ENCODE results near the gene MRPL2.

MRPL2 gene

GRCh38 chr6:43091020-43091419 lies 31.8 kb upstream of the MRPL2 start:
- Histone ChIP-seq H3K27ac (no peak overlapping the region), H3K4me3 (no peak overlapping the region)
- TF ChIP-seq CTCF (IDR thresholded peaks at IDR 0.05), result no peak
- DNase-seq (ENCODE audit: low spot score), result no peak

GRCh38 chr6:43090559-43090956 lies 31.3 kb upstream of the MRPL2 start:
- Histone ChIP-seq H3K27ac (no peak overlapping the region), H3K4me3 (no peak overlapping the region)
- TF ChIP-seq CTCF (IDR thresholded peaks at IDR 0.05), result no peak
- no peak for DNase-seq (ENCODE audit: low spot score)

GRCh38 chr6:43089874-43090558 lies 30.8 kb upstream of the MRPL2 start:
- Histone ChIP-seq H3K27ac (no peak overlapping the region), H3K4me3 (no peak overlapping the region)
- DNase-seq (ENCODE audit: low spot score), result no peak
- TF ChIP-seq CTCF (IDR thresholded peaks at IDR 0.05), result no peak

GRCh38 chr6:43089467-43089866 lies 30.2 kb upstream of the MRPL2 start:
- DNase-seq (ENCODE audit: low spot score), result no peak
- TF ChIP-seq CTCF (IDR thresholded peaks at IDR 0.05), result no peak
- Histone ChIP-seq H3K4me3 (no peak overlapping the region), H3K27ac (no peak overlapping the region)

GRCh38 chr6:43088654-43089056 lies 29.4 kb upstream of the MRPL2 start:
- no peak for TF ChIP-seq CTCF (IDR thresholded peaks at IDR 0.05)
- no peak for DNase-seq (ENCODE audit: low spot score)
- H3K27ac ChIP-seq, result no peak overlapping the region
- H3K4me3 ChIP-seq, result no peak overlapping the region

GRCh38 chr6:43086022-43086658 lies 26.9 kb upstream of the MRPL2 start:
- no peak overlapping the region for H3K27ac ChIP-seq
- no peak for DNase-seq (ENCODE audit: low spot score)
- no peak for TF ChIP-seq CTCF (IDR thresholded peaks at IDR 0.05)
- no peak overlapping the region for H3K4me3 ChIP-seq
